Spleen (tissue), 11 donors: Measurements from ENCODE around the gene HDAC4. TPM values are rescaled to one million over a fixed set of nuclear protein-coding genes. Genes with fewer than 3 reads are reported as not detected.

Source experiments
- DNase-seq: peaks from one replicate; pipeline ENCODE4 v3.0.0-alpha.2; 2020
- H3K27ac ChIP-seq, 8 donors: fragments of 200-600 bp; sonication (generic) in 7 of 8; 1 replicate in 4 of 8; 2 replicates in 4 of 8; pipeline versions ENCODE4 v1.5.0 to v1.8.0; 2016 to 2021; ENCODE audit warnings: inconsistent platforms in 4 of 8, mild to moderate bottlenecking in 4 of 8, moderate library complexity in 1 of 8
- H3K27me3 ChIP-seq, 7 donors: fragments of 200-600 bp; sonication (generic) in 6 of 7; replicated peaks in 1 of 7; 1 replicate in 4 of 7; 2 replicates in 3 of 7; pipeline versions ENCODE4 v1.5.0 to v1.8.0; 2016 to 2021; ENCODE audit warnings: inconsistent platforms in 3 of 7, mild to moderate bottlenecking in 1 of 7
- H3K36me3 ChIP-seq, 6 donors: fragments of 200-600 bp; sonication (generic) in 5 of 6; 1 replicate in 4 of 6; 2 replicates in 2 of 6; pipeline versions ENCODE4 v1.5.0 to v1.8.0; 2016 to 2021; ENCODE audit warnings: inconsistent platforms in 2 of 6
- H3K4me1 ChIP-seq, 6 donors: fragments of 200-600 bp; sonication (generic) in 5 of 6; 1 replicate in 3 of 6; 2 replicates in 3 of 6; pipeline versions ENCODE4 v1.5.0 to v1.8.0; 2016 to 2021; ENCODE audit warnings: inconsistent platforms in 3 of 6
- H3K4me3 ChIP-seq, 8 donors: fragments of 200-600 bp; sonication (generic) in 7 of 8; 1 replicate in 4 of 8; 2 replicates in 4 of 8; pipeline versions ENCODE4 v1.5.0 to v1.8.0; 2016 to 2021; ENCODE audit warnings: inconsistent platforms in 4 of 8, mild to moderate bottlenecking in 4 of 8, moderate library complexity in 2 of 8
- H3K9me3 ChIP-seq, 8 donors: fragments of 200-600 bp; sonication (generic) in 7 of 8; 1 replicate in 4 of 8; 2 replicates in 4 of 8; pipeline versions ENCODE4 v1.5.0 to v1.8.0; 2016 to 2021; ENCODE audit warnings: inconsistent platforms in 4 of 8
- CTCF ChIP-seq, 11 experiments: fragments of 200-600 bp in 7 of 11; fragments of 450-650 bp in 4 of 11; sonication (generic) in 4 of 11; IDR thresholded peaks in 8 of 11; conservative IDR thresholded peaks in 3 of 11; 1 replicate in 7 of 11; 2 replicates in 4 of 11; pipeline versions ENCODE4 v1.4.0 to v1.8.0; 2016 to 2021; ENCODE audit warnings: antibody characterized with exemption in 11 of 11, inconsistent platforms in 4 of 11, mild to moderate bottlenecking in 1 of 11
- POLR2A ChIP-seq, 3 donors: fragments of 450-650 bp; IDR thresholded peaks; one replicate each; pipeline ENCODE4 v1.5.1; 2017; ENCODE audit warnings: antibody characterized with exemption in 3 of 3, mild to moderate bottlenecking in 1 of 3
- POLR2AphosphoS5 ChIP-seq, 3 donors: sonication (generic); formaldehyde crosslinking; IDR thresholded peaks; one replicate each; pipeline ENCODE4 v1.5.1; 2017; ENCODE audit warnings: antibody characterized with exemption in 3 of 3
- WGBS, 5 donors: extraction: QIAGEN DNeasy Blood & Tissue Kit in 3 of 5; methylation state at CpG; one replicate each; pipeline versions ENCODE4 v1.1.5 to v1.1.7; 2013 to 2018; 5-methylcytosine and 5-hydroxymethylcytosine counted together
- intact Hi-C: fragments of 100-400 bp; cut with DNase I; formaldehyde crosslinking; loops from one replicate; pipeline ENCODE4 v1.15.0; 2023; ENCODE audit warnings: low total_unique reads
- polyA plus RNA-seq, 3 donors: library from polyadenylated mRNA; stranded (reverse); fragments of 200-250 nt; gene quantifications; one replicate each; pipeline ENCODE4 v1.2.1, GENCODE V29; 2013
- total RNA-seq, 7 donors: library from RNA; depleted of rRNA in 3 of 7; stranded (reverse); fragments of >200 nt in 3 of 7; fragmentation: NEBNext Ultra II Directional in 4 of 7; extraction: Animal tissue kit (Norgen Biotek cat#: 25700) in 4 of 7; gene quantifications; one replicate each; pipeline versions ENCODE4 v1.1.0 to v1.2.1, GENCODE V29; 2016 to 2021
- donor health status: healthy with polysubstance abuse.
- donor health status: DM: no; HTN: no; CAD: no; lungs with moderate emphysema.
- donor health status: DM: no; HTN: no; CAD: no.
- donor health status: Bipolar disorder and iron deficiency.
- donor health status: healthy.
- donor health status: DM: no; HTN: no; CAD: no.
- donor health status: DM: yes; HTN: yes; CAD: no.

The HDAC4 gene
- total and polyA plus RNA-seq, 10 donors: 3.2 to 122 (median 69.5) TPM

GRCh38 chr2:239368906-239369552 is 31.8 kb downstream of the HDAC4 start:
- Histone ChIP-seq H3K4me3 (peak overlapping the region in 2 of 8 donors; percentile 7 to 55), H3K4me1 (peaks cover 11 to 36% (median 23%) of the 10 kb centered on the region in 6 donors), H3K36me3 (peaks cover 0 to 18% (median 0%) of the 10 kb centered on the region in 6 donors), H3K27ac (peak overlapping the region in 7 of 8 donors; percentile 52 to 88 (median 75)), H3K9me3 (no peaks in the 10 kb centered on the region), H3K27me3 (no peaks in the 10 kb centered on the region)
- DNase-seq: peak; percentile 79
- WGBS, 5 donors: 65 to 78% (median 69%) methylated on average over 18 to 20 of the region's 20 CpGs
- no peak for TF ChIP-seq POLR2A (IDR thresholded peaks at IDR 0.05)
- no peak for TF ChIP-seq CTCF (IDR thresholded peaks at IDR 0.05 in 8 of 11, conservative IDR thresholded peaks at IDR 0.05 in 3 of 11)
- no peak for TF ChIP-seq POLR2AphosphoS5 (IDR thresholded peaks at IDR 0.05)
- intact Hi-C loops: no loop called here

- DNase-seq: no peak
- intact Hi-C loops: no loop called here
- H3K4me3 ChIP-seq: no peak overlapping the region
- 72 to 89% (median 81%) methylated on average over 9 of the region's 9 CpGs for WGBS, 5 donors
- H3K27ac ChIP-seq: peak overlapping the region in 2 of 8 donors; percentile 80 to 88
- TF ChIP-seq POLR2A (IDR thresholded peaks at IDR 0.05) (no peak), POLR2AphosphoS5 (IDR thresholded peaks at IDR 0.05) (no peak), CTCF (IDR thresholded peaks at IDR 0.05 in 8 of 11, conservative IDR thresholded peaks at IDR 0.05 in 3 of 11) (no peak)
- H3K4me1 ChIP-seq: peaks cover 11 to 36% (median 23%) of the 10 kb centered on the region in 6 donors
- H3K27me3 ChIP-seq: no peaks in the 10 kb centered on the region
- H3K9me3 ChIP-seq: no peaks in the 10 kb centered on the region
- peaks cover 0 to 11% (median 0%) of the 10 kb centered on the region in 6 donors for H3K36me3 ChIP-seq
These were observed 32.5 kb downstream of the HDAC4 start for GRCh38 chr2:239368321-239368720.

- no peaks in the 10 kb centered on the region for H3K9me3 ChIP-seq
- H3K27me3 ChIP-seq: no peaks in the 10 kb centered on the region
- intact Hi-C loops: no loop called here
- peaks cover 0 to 2% (median 0%) of the 10 kb centered on the region in 6 donors for H3K36me3 ChIP-seq
- H3K4me1 ChIP-seq: peaks cover 11 to 36% (median 23%) of the 10 kb centered on the region in 6 donors
- DNase-seq: peak; percentile 47
- WGBS, 5 donors: 90 to 96% (median 94%) methylated on average over 12 of the region's 12 CpGs
- H3K4me3 ChIP-seq: no peak overlapping the region
- TF ChIP-seq CTCF (IDR thresholded peaks at IDR 0.05 in 8 of 11, conservative IDR thresholded peaks at IDR 0.05 in 3 of 11) (no peak), POLR2AphosphoS5 (IDR thresholded peaks at IDR 0.05) (no peak), POLR2A (IDR thresholded peaks at IDR 0.05) (no peak)
- H3K27ac ChIP-seq: no peak overlapping the region
These were observed 34.1 kb downstream of the HDAC4 start for GRCh38 chr2:239366740-239367139.

- H3K27me3 ChIP-seq: no peaks in the 10 kb centered on the region
- 92 to 96% (median 95%) methylated on average over 27 to 32 of the region's 32 CpGs for WGBS, 5 donors
- TF ChIP-seq POLR2A (IDR thresholded peaks at IDR 0.05) (no peak), POLR2AphosphoS5 (IDR thresholded peaks at IDR 0.05) (no peak), CTCF (IDR thresholded peaks at IDR 0.05 in 8 of 11, conservative IDR thresholded peaks at IDR 0.05 in 3 of 11) (no peak)
- intact Hi-C loops: no loop called here
- H3K4me3 ChIP-seq: no peak overlapping the region
- H3K27ac ChIP-seq: no peak overlapping the region
- no peaks in the 10 kb centered on the region for H3K36me3 ChIP-seq
- DNase-seq: no peak
- H3K9me3 ChIP-seq: no peaks in the 10 kb centered on the region
- H3K4me1 ChIP-seq: peaks cover 11 to 34% (median 23%) of the 10 kb centered on the region in 6 donors
These were observed 34.9 kb downstream of the HDAC4 start for GRCh38 chr2:239365782-239366435.
